SK-N-SH (cell line): Measurements from ENCODE around the gene MRPL41. TPM values are rescaled to one million over a fixed set of nuclear protein-coding genes. Genes with fewer than 3 reads are reported as not detected.
"Not testable (repeated sequence)": the region's sequence is repeated elsewhere in the genome, so short reads cannot be mapped to it uniquely, and the experiment has no call there.

Experiments
- CTCF ChIA-PET: fragments of 300-600, 350-600 bp; formaldehyde crosslinking; extraction: SDS; loops from one replicate; lab custom pipeline; 2021; lab: Yijun Ruan, JAX
- POLR2A ChIA-PET: fragments of 350-600 bp; sonication (Branson Sonifier 250); formaldehyde crosslinking; extraction: SDS; loops from one replicate; lab custom pipeline; 2020; ENCODE audit warnings: antibody characterized with exemption, inconsistent platforms; lab: Yijun Ruan, JAX
- DNase-seq: peaks from one replicate; pipeline ENCODE4 v3.0.0; 2012
- H2AFZ ChIP-seq: fragments of 200-600 bp; sonication (generic); 2 replicates; pipeline ENCODE4 v1.8.1; 2016; ENCODE audit warnings: antibody characterized with exemption, mild to moderate bottlenecking, low read depth
- H3F3A ChIP-seq: fragments of 200-600 bp; sonication (generic); replicated peaks from 2 replicates; pipeline ENCODE3; 2016; ENCODE audit warnings: antibody characterized with exemption, mild to moderate bottlenecking; ENCODE audit not compliant: insufficient read depth
- H3K27ac ChIP-seq, 2 experiments: fragments of 200-500 bp in 1 of 2; fragments of 200-600 bp in 1 of 2; sonication (Bioruptor generic) in 1 of 2; sonication (generic), shearing (Covaris generic) in 1 of 2; 2 replicates each; pipeline versions ENCODE4 v1.5.1 to v1.6.1; 2014 to 2016; ENCODE audit warnings: low read depth in 2 of 2, inconsistent platforms in 1 of 2, low read length in 1 of 2, mild to moderate bottlenecking in 1 of 2, mixed read lengths in 1 of 2
- H3K27me3 ChIP-seq: fragments of 200-600 bp; sonication (generic), shearing (Covaris generic); 2 replicates; pipeline ENCODE4 v1.6.1; 2016; ENCODE audit warnings: mixed run types; ENCODE audit not compliant: insufficient read depth
- H3K36me3 ChIP-seq, 2 experiments: fragments of 200-500 bp in 1 of 2; fragments of 200-600 bp in 1 of 2; sonication (Bioruptor generic) in 1 of 2; sonication (generic) in 1 of 2; replicated peaks in 1 of 2; 2 replicates each; pipeline versions ENCODE3 to v1.5.1; 2014 to 2016; ENCODE audit warnings: low read length in 1 of 2, mild to moderate bottlenecking in 1 of 2; ENCODE audit not compliant: insufficient read depth in 2 of 2, control insufficient read depth in 1 of 2
- H3K4me1 ChIP-seq, 2 experiments: fragments of 200-500 bp in 1 of 2; fragments of 200-600 bp in 1 of 2; sonication (Bioruptor generic) in 1 of 2; sonication (generic), shearing (Covaris generic) in 1 of 2; 2 replicates each; pipeline versions ENCODE4 v1.5.1 to v1.6.1; 2014 to 2016; ENCODE audit warnings: low read depth in 1 of 2, low read length in 1 of 2, mixed run types in 1 of 2; ENCODE audit not compliant: insufficient read depth in 2 of 2, control insufficient read depth in 1 of 2
- H3K4me2 ChIP-seq: fragments of 200-600 bp; sonication (generic), shearing (Covaris generic); 2 replicates; pipeline ENCODE4 v1.6.1; 2017; ENCODE audit warnings: mixed run types
- H3K4me3 ChIP-seq, 2 experiments: fragments of 200-500 bp in 1 of 2; fragments of 200-600 bp in 1 of 2; sonication (Bioruptor generic) in 1 of 2; sonication (generic), shearing (Covaris generic) in 1 of 2; 2 replicates each; pipeline versions ENCODE4 v1.5.1 to v1.8.1; 2014 to 2016; ENCODE audit warnings: low read depth in 2 of 2, inconsistent platforms in 1 of 2, low read length in 1 of 2, mild to moderate bottlenecking in 1 of 2, mixed read lengths in 1 of 2, moderate library complexity in 1 of 2
- H3K79me2 ChIP-seq: fragments of 200-600 bp; sonication (generic); 2 replicates; pipeline ENCODE4 v1.8.1; 2017; ENCODE audit warnings: mild to moderate bottlenecking; ENCODE audit not compliant: insufficient read depth
- H3K9ac ChIP-seq: fragments of 200-600 bp; sonication (generic); 2 replicates; pipeline ENCODE4 v1.6.1; 2017; ENCODE audit warnings: mixed run types
- H3K9me2 ChIP-seq: fragments of 200-600 bp; sonication (generic); 2 replicates; pipeline ENCODE4 v1.6.1; 2017; ENCODE audit warnings: mixed run types
- H3K9me3 ChIP-seq: fragments of 200-600 bp; sonication (generic); 2 replicates; pipeline ENCODE4 v1.6.1; 2017; ENCODE audit warnings: mixed run types, mild to moderate bottlenecking, moderate library complexity
- H4K20me1 ChIP-seq: fragments of 200-600 bp; sonication (generic); 2 replicates; pipeline ENCODE4 v1.6.1; 2017; ENCODE audit warnings: mild to moderate bottlenecking, mixed run types; ENCODE audit not compliant: insufficient read depth
- CHD2 ChIP-seq: fragments of 150-350 bp; IDR thresholded peaks from 2 replicates; pipeline ENCODE4 v1.6.1; 2018; ENCODE audit warnings: low read length; ENCODE audit not compliant: partially characterized antibody
- MXI1 ChIP-seq: IDR thresholded peaks from 2 replicates; pipeline ENCODE4 v1.6.1; 2012; ENCODE audit warnings: mild to moderate bottlenecking, low read depth, low read length, improper control_type of control experiment
- POLR2AphosphoS5 ChIP-seq: IDR thresholded peaks from 2 replicates; pipeline ENCODE4 v1.6.1; 2012; ENCODE audit warnings: low read depth, low read length
- RAD21 ChIP-seq: IDR thresholded peaks from 2 replicates; pipeline ENCODE4 v1.6.1; 2012; ENCODE audit warnings: mild to moderate bottlenecking, low read length
- SIN3A ChIP-seq: IDR thresholded peaks from 2 replicates; pipeline ENCODE4 v1.6.1; 2012; ENCODE audit warnings: low read depth, mild to moderate bottlenecking, low read length, moderate library complexity, borderline replicate concordance
- WGBS: methylation state at CpG from one replicate; pipeline ENCODE4 v1.1.6; 2017; ENCODE audit warnings: low lambda C conversion rate; 5-methylcytosine and 5-hydroxymethylcytosine counted together
- polyA plus RNA-seq, 3 experiments: library from polyadenylated mRNA; depleted of rRNA; stranded (reverse); fragments of >200 nt; gene quantifications; 2 replicates each; pipeline ENCODE4 v1.2.3, GENCODE V29; 2012
- TF ChIP-seq, protein P1 (sequence below): fragments of 200-600 bp; sonication (generic); IDR thresholded peaks from 2 replicates; pipeline ENCODE4 v1.6.1; 2017; ENCODE audit warnings: antibody characterized with exemption, mild to moderate bottlenecking, moderate library complexity
- TF ChIP-seq, protein P2 (sequence below): IDR thresholded peaks from 2 replicates; pipeline ENCODE4 v1.4.0; 2012; ENCODE audit warnings: low read depth, borderline replicate concordance
- TF ChIP-seq, protein P3 (sequence below): IDR thresholded peaks from 2 replicates; pipeline ENCODE4 v1.4.0; 2012; ENCODE audit warnings: low read depth, borderline replicate concordance
- TF ChIP-seq, protein P4 (sequence below): fragments of 150-350 bp; IDR thresholded peaks from 2 replicates; pipeline ENCODE4 v1.6.1; 2016; ENCODE audit warnings: mild to moderate bottlenecking, low read depth, low read length

Gene MRPL41
- polyA plus RNA-seq, 1 of the 3 experiments (the other 2 are of a cell fraction): 58.9 TPM

DNA sequence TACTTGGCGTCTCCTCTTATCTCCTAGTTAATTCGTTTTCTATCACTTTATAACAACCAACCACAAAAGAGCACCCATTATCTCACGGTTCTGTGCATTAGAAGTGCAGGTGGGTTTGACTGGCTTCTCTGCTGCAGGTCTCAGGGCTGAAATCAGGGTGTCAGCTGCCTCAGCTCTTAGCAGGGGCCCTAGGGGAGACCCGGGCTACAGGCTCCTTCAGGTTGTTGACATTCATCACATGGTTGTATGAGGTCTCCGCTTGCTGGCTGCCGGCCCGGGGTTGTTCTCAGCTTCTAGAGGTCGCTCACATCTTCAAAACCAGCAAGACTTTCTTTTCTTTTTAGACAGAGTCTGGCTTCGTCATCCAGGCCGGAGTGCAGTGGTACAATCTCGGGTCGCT, 41.5 kb downstream of the MRPL41 start:
- no peak for TF ChIP-seq RAD21
- no peak for TF ChIP-seq CHD2
- TF ChIP-seq POLR2AphosphoS5: no peak
- TF ChIP-seq, protein P1, sequence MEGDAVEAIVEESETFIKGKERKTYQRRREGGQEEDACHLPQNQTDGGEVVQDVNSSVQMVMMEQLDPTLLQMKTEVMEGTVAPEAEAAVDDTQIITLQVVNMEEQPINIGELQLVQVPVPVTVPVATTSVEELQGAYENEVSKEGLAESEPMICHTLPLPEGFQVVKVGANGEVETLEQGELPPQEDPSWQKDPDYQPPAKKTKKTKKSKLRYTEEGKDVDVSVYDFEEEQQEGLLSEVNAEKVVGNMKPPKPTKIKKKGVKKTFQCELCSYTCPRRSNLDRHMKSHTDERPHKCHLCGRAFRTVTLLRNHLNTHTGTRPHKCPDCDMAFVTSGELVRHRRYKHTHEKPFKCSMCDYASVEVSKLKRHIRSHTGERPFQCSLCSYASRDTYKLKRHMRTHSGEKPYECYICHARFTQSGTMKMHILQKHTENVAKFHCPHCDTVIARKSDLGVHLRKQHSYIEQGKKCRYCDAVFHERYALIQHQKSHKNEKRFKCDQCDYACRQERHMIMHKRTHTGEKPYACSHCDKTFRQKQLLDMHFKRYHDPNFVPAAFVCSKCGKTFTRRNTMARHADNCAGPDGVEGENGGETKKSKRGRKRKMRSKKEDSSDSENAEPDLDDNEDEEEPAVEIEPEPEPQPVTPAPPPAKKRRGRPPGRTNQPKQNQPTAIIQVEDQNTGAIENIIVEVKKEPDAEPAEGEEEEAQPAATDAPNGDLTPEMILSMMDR: no peak
- TF ChIP-seq, protein P2, sequence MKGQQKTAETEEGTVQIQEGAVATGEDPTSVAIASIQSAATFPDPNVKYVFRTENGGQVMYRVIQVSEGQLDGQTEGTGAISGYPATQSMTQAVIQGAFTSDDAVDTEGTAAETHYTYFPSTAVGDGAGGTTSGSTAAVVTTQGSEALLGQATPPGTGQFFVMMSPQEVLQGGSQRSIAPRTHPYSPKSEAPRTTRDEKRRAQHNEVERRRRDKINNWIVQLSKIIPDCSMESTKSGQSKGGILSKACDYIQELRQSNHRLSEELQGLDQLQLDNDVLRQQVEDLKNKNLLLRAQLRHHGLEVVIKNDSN: no peak
- TF ChIP-seq, protein P3, sequence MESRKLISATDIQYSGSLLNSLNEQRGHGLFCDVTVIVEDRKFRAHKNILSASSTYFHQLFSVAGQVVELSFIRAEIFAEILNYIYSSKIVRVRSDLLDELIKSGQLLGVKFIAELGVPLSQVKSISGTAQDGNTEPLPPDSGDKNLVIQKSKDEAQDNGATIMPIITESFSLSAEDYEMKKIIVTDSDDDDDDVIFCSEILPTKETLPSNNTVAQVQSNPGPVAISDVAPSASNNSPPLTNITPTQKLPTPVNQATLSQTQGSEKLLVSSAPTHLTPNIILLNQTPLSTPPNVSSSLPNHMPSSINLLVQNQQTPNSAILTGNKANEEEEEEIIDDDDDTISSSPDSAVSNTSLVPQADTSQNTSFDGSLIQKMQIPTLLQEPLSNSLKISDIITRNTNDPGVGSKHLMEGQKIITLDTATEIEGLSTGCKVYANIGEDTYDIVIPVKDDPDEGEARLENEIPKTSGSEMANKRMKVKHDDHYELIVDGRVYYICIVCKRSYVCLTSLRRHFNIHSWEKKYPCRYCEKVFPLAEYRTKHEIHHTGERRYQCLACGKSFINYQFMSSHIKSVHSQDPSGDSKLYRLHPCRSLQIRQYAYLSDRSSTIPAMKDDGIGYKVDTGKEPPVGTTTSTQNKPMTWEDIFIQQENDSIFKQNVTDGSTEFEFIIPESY: no peak
- TF ChIP-seq, protein P4, sequence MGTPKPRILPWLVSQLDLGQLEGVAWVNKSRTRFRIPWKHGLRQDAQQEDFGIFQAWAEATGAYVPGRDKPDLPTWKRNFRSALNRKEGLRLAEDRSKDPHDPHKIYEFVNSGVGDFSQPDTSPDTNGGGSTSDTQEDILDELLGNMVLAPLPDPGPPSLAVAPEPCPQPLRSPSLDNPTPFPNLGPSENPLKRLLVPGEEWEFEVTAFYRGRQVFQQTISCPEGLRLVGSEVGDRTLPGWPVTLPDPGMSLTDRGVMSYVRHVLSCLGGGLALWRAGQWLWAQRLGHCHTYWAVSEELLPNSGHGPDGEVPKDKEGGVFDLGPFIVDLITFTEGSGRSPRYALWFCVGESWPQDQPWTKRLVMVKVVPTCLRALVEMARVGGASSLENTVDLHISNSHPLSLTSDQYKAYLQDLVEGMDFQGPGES: no peak
- TF ChIP-seq SIN3A: no peak
- TF ChIP-seq MXI1: no peak
- no peak overlapping the region for H3K27ac ChIP-seq
- H3K36me3 ChIP-seq: peaks cover 3 to 4% of the 10 kb centered on the region in 2 experiments
- DNase-seq: no peak
- no peaks in the 10 kb centered on the region for H3K9me3 ChIP-seq
- H3K79me2 ChIP-seq: peaks cover 16% of the 10 kb centered on the region
- H3K9ac ChIP-seq: no peak overlapping the region
- no peak overlapping the region for H2AFZ ChIP-seq
- H3K4me2 ChIP-seq: no peak overlapping the region
- H3K4me1 ChIP-seq: peaks cover 9 to 18% of the 10 kb centered on the region in 2 experiments; a peak in 2 of 4 replicates
- POLR2A ChIA-PET: no interaction called here
- no peak overlapping the region for H3K4me3 ChIP-seq
- H3K27me3 ChIP-seq: no peaks in the 10 kb centered on the region
- H3F3A ChIP-seq: peaks cover 5% of the 10 kb centered on the region
- peaks cover 13% of the 10 kb centered on the region for H4K20me1 ChIP-seq
- 88% methylated on average over 9 of the region's 12 CpGs for WGBS
- no peaks in the 10 kb centered on the region for H3K9me2 ChIP-seq
- CTCF ChIA-PET: interaction anchor here (1.3 to 4.2 kb wide), 2 partner anchors 11 to 13 kb away, joined by 4 to 27 read pairs; partner anchors contain the start of gene DPH7

DNA sequence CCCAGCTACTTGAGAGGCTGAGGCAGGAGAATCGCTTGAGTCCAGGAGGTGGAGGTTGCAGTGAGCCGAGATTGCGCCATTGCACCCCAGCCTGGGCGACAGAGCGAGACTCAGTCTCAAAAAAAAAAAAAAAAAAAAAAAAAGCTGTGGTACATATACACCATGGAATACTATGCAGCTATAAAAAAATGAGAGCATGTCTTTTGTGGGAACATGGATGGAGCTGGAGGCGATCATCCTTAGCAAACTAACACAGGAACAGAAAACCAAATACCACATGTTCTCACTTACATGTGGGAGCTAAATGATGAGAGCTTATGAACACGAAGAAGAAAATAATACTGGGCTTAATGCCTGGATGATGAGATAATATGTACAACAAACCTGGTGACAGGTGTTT, 44.9 kb downstream of the MRPL41 start:
- H3K9ac ChIP-seq, H3K79me2 ChIP-seq, H3K9me3 ChIP-seq, H3K4me3 ChIP-seq, H3K27ac ChIP-seq, H3K4me2 ChIP-seq, H3K4me1 ChIP-seq, H2AFZ ChIP-seq, POLR2A ChIA-PET, DNase-seq, H3K36me3 ChIP-seq, H3F3A ChIP-seq, H3K9me2 ChIP-seq, H3K27me3 ChIP-seq, H4K20me1 ChIP-seq: not testable (repeated sequence)
- 80% methylated on average over 7 of the region's 7 CpGs for WGBS
- CTCF ChIA-PET: interaction anchor here (1.0 kb wide), 1 partner anchor 19 kb away, joined by 3 read pairs; no protein-coding TSS in a partner anchor
